GM21717 (cell line): Measurements from ENCODE around the gene ADAMTSL5.
A peak's percentile ranks its signal among the peaks of the same experiment; 100 is the strongest.
"Not testable (repeated sequence)": the region's sequence is repeated elsewhere in the genome, so short reads cannot be mapped to it uniquely, and the experiment has no call there.

Experiments used
- ATAC-seq: cut with Tn5 transposase; IDR thresholded peaks from one replicate; pipeline ENCODE4 v1.9.1; 2021; ENCODE audit warnings: mild to moderate bottlenecking, moderate library complexity; ENCODE audit not compliant: unreplicated experiment

Gene ADAMTSL5

DNA sequence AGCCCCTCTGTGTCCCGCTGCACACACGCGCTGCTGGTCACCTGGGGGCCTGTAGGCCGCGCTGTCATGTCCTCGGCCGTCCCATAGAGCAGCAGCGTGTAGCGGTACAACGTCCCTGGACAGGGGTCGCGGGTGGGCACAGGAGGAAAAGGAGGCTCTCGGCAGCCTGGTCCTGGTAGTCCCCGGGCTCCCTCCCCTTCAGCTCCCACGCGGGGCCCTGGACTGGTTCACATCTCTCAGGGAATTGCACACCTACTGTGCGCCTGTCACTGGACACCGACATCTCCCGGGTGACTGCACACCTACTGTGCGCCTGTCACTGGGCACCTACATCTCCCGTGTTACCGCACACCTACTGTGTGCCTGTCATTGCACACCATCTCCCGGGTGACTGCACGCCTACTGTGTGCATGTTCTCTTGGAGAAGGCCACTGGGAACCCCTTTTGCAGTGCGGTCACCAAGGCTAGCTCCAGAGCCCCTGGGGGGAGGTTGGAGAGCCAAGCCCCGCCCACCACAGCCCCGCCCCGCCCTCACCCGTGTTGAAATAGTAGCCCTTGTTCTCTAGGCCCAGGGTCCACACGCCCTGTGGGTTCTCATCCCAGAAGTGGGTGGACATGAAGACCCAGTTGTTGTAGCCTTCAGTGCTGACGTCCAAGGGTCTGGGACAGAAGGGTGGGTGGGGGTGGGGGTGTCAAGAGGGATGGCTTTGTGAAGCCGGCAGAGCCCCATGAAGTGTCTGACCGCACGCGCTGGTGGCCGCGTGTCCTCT, 30.3 kb downstream of the ADAMTSL5 start:
- ATAC-seq = no peak

DNA sequence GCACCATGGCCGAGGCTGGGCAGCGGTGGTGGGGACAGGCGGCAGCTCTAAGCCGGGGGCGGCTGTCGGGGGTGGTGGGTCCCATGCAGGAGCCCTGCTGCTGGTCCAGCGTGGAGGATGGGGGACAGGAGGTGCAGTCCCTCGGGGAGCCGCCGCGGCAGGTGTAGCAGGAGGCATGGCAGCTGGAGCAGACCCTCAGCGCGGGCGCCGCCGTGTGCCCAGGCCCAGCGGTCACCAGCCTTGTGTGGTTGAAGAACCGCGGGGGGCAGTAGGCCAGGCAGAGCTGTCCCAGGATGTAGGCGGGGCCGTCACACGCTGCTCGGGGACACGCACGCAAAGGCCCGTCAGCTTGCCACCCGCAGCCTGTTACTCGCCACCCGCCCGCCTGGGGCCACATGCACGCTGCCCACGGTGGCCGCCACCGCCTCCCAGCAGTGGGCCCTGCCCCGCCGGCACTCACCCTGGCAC, 30.9 kb downstream of the ADAMTSL5 start:
- no peak for ATAC-seq

DNA sequence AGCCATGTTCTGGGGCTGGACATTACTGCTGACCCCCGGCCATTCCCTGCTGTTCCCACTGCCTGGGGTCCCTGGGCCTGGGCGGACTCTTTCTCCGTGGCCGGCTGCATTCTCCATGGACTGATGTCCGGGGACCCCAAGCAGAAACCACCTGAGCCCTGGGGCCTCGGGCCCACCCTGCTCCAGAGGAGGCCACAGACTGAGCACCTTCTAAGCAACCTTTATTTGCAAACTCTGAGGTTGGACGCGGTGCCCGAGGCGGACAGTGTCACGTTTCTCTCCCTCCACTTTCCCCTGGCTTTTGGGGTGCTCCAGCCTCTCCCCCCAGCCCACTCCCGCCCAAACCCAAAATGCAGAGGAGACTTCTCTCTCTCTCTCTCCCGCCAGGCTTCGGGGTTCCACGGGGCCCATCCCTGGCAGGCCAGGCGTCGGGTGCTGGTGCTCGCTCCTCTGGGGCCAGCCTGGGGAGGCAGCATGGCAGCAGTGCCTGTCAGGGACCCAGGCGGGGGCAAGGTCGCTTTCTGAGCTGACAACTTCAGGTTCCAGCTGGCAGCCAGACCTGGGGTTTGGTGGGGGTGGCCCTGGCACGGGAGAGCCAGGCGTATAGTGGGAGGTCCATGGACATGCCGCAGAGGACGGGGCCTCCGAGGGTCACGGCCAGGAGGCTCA, 31.5 kb downstream of the ADAMTSL5 start:
- ATAC-seq = no peak

DNA sequence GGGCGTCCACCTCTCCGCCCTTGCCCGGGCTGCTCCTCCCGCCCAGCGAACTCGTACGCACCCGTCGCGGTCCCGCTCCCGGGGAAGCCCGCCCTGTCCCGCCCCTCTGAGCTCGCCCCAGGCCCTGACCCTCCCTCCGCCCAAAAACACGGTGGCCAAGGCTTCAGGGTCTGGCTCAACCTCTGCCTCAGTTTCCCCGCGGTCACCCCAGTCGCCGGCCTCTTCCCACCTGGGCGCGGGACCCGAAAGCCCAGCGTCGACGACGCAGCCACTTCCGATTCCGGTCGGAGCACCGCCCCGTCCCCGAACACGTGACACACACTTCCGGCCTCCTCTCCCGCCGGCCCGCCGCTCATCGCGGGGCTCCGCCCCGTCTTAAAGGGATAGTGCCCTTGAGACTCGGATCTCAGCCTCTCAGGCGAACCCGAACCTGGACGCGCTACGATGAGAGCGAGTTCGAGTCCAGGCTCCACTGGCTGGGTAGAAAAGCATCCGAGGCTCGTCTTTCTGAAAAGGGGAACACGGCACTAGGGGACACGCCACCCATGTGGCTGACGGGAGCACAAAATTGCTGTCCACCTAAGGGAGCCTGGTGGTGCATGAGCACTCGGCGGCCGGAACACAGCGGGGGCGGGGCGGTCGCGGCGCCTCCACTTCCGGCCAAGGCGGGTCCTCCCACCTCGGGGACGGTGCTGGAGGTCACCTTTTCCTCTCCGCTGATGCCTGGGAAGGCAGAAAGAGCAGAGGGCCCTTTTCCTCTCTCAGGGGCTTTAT, 33.7 kb downstream of the ADAMTSL5 start, which contains the start of gene C19orf25:
Gene C19orf25, minus strand, starts transcription at position 282 of the 774 bp plus-strand sequence. CDS start 312 bp downstream, outside the sequence.
- ATAC-seq = peak; percentile 74

DNA sequence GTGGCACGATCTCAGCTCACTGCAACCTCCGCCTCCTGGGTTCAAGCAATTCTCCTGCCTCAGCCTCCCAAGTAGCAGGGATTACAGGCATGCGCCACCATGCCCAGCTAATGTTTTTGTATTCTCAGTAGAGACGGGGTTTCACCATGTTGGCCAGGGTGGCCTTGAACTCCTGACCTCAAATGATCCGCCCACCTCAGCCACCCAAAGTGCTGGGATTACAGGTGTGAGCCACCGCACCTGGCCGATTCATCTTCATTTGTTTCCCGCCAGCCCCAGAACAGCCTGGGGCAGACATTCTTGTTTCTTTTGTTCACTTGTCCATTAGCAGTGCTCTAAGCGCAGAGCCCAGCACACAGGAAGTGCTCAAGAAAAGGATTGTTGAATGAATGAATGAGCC, 35.8 kb downstream of the ADAMTSL5 start:
- ATAC-seq = not testable (repeated sequence)

DNA sequence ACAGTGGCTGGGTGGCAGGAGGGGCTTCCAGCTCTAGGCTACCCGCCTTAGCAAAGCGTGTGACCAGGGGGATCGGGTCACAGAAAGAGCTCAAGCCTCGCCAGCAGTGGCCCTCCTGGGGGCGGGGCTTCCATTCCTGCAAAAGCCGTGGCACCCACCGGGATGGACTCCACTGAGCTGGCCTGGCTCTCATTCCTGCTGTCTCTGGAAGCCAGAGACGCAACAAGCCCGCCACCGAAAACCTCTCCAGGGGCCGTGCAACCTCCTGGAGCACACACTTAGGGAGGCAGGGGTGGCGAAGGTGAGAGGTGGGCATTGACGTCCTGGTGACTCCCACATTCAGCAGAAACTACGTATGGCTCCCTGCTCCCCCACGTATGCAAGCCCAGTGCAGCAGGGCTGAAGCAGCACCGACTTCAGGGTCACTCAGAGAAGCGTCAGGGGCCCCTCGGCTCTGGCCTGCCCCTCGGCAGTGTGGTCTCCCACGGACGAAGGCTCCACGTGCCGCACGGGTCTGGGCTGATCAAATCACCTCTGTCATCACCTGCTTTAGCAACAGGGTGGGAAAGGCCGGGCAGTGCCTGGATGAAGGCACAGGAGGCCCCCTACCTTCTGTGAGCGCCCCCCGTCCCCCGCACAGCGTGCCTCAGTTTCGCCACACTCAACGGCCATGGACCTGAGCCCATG, 36.9 kb downstream of the ADAMTSL5 start:
- ATAC-seq = no peak

DNA sequence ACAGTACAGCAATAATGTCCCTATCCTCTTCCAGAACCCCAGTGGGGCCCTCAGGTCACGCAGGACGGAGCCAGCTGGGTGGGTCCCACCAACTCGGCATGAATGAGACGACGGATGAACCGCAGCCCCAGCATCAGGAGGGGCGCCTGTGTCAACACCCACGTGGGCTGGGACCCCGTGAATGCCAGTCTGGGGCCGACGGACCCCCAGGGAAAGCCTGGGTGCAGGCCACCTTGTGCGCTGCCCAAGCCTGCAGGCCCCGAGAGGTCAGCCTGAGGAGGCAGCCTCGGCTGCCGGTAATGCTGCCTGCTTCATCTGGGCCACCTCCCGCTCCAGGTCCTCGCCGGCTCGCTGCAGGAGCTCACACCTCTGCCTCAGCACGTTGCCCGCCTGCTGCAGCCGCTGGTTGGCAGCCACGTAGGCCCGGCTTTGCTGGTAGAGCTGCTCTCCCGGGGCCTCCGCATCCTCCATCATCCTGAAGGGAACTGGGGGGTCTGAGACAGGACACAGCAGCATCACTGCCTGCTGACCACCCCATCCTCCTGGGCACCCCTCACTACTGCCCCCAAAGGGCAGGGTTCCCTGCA, 38.0 kb downstream of the ADAMTSL5 start:
- ATAC-seq = no peak

DNA sequence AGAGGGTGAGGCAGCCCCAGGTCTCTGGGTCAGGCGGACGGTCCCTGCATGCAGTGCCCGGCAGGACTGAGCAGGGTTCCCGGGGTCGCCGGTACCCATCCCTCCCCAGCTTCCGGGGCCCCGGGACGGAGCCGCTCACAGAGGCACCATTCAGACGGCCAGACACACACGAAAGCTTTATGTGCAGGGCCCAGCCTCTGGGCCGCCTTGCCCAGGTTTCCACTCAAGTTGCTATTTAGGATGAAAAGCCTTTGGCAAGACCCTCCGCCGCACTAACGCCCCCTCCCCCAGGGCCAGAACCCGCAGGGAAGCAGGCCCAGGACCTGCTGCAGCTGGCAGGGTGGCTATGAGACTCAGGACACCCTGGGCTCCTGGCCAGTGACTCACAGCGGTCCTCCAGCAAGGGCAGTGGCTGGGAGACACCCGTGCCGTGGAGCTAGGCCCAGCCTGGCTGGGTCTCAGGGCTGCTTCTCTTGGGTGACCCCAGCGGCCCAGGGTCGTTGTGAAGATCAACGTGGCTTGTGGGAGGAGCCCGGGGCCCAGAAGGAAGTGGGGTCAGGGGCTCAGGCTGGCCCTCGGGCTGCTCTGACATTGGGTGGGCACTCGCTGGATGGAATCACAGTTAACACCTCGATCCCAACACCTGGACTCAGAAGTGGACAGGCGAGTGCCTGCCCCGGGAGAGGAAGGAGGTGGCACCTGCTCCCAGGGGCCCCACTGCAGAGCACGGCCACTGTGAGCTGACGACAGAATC, 38.6 kb downstream of the ADAMTSL5 start:
- ATAC-seq = no peak

DNA sequence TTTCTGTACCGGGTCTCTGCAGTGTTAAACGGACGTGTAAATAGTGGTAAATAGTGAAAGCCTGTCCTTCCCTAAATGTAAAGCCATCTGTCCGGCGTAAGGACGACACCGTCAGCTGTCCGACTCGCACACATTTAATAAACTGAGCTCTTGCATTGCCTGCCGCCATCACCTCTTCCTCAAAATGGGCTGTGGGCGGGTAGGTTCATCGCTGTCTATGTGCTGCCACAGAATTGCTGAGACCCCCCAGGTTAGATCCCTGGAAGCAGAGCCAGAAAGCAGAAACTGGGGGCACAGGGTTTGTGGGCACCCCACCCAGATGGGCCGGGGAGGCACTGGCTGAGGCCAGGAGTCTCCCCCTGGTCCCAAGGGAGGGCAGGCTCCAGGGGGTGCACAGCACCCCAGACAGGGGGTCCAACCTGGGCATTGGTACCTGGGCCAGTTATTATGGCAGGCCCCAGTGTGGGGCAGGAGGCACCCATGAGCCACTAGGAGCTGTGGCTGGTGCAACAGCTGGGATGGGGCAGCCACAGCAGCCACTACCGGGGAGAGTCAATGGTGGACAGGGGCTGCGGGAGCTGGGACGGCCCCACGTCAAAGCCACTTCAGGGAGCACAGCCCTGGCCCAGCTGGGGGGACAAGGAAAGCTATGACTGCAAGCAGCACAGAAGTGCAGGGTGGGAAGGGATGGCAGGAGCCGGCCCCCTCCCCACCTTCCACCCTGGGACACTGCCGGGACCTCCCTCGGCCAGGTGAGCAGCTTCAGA, 39.6 kb downstream of the ADAMTSL5 start:
- no peak for ATAC-seq

DNA sequence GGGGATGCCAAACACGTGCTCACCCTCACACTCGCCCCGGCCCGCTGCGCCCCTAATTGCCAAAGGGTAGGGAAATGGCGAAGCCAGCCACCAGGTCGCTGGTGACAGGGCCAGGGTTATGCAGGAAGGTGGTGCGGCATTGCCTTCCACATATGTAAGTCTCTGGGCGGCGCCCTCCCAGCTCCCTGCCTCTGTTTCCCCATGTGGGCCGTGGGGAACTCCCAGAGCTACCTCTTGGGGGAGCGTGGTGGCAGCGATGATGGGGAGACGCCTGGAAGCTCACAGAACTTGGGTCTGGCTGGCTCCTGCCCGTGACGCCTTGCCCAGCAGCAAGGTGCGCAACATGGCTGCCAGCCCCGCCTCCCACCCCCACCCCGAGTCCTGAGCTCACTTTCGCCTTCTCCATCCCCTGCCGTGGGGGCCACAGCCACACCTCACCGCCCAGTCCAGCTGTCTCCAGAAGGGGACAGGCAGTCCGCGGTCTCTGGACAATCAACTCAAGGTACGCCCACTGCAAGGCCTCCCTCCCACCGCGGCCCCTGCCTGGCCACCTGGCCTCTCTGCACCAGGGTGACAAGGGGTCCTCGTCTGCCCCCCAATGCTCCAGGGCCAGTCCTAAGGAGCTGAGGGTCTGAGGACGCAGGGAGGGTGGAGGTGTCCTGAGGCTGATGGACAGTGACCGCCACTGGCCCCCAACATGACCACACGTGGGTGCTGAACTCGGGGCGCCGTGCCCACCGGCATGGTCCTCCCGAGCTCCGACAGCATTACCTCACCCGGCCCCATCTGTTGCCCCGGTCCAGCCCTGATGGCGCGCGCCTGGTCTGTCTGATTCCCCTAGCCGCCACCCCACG, 40.4 kb downstream of the ADAMTSL5 start:
- ATAC-seq = no peak

DNA sequence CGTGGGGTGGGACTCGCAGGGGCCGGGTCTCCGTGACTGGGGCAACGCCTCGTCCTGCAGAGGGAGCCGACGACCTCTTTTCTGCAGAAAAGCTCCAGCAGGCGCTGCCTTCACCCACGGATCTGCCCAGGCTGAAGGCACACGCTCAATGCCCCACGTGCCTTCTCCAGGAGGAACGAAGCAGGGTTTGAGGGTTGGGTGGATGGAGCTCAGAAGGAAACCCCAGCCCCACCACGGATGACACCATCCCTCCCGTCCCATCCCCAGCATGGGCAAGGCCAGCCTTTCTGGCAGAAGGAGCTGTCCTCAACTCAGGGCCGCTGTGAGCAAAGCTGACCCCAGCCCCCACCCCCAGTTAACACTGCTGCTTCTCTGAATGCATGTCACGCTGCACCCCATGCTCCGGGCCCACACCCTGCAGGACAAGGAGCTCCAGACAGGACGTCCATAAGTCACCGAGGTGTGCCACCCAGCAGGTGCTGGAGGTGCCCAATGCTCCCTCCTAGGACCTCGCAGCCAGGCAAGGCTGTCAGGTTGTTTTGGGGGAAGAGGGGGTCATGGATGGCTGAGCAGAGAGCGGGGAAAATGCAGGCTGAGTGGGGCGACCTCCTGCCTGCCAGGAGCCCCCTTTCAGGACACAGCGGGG, 41.2 kb downstream of the ADAMTSL5 start:
- no peak for ATAC-seq

DNA sequence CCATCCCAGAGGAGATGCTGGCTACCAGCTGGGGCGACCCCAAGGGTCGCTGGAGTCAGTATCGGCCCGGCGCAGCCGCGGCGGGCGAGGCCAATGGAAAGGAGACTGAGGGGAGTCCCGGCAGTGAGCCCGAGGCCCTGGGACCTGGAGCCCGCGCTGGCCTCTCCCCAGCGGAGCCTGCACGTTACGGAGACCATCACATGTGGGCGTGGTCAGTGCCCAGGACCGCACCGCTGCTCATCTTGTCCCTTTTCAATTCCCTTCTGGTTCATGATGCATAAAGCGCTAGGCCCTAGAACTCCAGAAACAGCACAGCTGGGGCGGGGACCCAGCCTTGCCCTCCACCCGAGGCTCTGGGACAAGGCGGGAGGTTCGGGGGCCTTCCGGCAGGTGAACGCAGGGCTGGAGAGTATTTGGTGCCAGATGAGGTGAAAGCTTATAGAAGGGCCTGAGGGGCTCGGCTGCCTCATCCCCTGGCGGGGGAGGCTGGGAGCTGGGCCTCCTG, 41.8 kb downstream of the ADAMTSL5 start:
- ATAC-seq = no peak

DNA sequence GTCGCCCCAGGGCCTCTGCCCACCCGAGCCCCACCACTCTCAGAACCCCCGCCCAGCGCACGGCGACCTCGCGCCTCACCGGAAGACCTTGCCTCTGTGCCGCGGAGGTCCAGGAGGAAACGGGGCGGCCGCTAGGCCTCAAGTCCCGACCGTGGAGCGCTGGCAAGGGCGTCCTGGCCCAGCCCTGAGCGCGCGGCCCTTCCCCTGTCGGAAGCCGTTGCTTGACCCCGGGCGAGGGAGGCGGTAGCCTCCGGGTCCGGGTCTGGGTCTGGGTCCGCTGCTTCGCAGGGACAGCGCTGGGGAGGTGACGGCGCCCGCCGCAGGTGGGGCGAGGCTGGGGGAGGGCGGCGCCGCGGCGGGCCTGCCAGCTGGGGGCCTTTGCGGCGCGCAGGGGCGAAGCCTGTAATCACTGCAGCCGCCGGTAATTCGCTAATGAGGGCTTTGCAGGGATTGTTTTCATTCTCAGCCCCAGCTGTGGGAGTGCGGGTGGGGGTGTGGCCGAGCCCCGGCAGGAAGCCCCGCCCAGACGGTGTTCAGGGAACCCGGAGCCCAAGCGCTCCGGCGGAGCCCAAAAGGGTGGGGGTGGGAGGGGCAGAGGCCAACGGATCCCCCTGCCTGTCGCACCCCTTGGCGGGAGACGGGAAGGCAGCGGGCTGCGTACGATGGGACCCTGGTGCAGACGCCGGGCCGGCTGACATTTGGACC, 42.4 kb downstream of the ADAMTSL5 start:
- ATAC-seq = no peak

DNA sequence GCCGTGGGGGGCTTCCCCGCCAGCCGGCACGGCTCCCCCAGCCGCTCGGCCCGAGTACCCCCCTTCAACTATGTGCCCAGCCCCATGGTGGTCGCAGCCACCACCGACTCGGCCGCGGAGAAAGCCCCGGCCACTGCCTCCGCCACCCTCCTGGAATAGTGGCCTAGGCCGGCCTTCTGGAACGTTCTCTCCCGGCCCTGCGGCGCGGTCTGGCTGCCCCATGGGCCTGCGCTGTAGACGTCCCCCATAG, 42.8 kb downstream of the ADAMTSL5 start:
- ATAC-seq = no peak

DNA sequence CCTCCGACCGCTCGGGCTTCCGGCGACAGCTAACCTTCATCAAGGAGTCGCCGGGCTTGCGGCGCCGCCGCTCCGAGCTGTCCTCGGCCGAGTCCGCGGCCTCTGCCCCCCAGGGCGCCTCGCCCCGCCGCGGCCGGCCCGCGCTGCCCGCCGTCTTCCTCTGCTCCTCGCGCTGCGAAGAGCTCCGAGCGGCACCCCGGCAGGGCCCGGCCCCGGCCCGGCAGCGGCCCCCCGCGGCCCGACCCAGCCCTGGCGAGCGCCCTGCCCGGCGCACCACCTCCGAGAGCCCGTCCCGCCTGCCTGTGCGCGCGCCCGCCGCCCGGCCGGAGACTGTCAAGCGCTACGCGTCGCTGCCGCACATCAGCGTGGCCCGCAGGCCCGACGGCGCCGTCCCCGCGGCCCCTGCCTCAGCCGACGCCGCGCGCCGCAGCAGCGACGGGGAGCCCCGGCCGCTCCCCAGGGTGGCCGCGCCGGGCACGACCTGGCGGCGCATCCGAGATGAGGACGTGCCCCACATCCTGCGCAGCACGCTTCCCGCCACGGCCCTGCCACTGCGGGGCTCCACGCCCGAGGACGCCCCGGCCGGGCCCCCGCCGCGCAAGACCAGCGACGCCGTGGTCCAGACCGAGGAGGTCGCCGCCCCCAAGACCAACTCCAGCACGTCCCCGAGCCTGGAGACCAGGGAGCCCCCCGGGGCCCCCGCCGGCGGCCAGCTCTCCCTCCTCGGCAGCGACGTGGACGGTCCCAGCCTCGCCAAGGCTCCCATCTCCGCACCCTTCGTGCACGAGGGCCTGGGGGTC, 43.4 kb downstream of the ADAMTSL5 start:
- ATAC-seq = no peak

DNA sequence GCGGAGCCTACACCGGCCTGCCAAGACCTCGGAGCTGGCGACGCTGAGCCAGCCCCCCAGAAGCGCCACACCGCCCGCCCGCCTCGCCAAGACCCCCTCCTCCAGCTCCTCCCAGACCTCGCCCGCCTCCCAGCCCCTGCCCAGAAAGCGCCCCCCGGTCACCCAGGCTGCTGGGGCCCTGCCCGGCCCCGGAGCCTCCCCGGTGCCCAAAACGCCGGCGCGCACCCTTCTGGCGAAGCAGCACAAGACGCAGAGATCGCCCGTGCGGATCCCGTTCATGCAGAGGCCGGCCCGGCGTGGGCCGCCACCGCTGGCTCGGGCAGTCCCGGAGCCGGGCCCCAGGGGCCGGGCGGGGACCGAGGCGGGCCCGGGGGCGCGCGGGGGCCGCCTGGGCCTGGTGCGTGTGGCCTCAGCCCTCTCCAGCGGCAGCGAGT, 44.0 kb downstream of the ADAMTSL5 start:
- no peak for ATAC-seq
